HG03378 (cell line): ENCODE results near the gene CHCT1.
"Not testable (repeated sequence)": the region's sequence is repeated elsewhere in the genome, so short reads cannot be mapped to it uniquely, and the experiment has no call there.

Experiments used
- ATAC-seq: cut with Tn5 transposase; IDR thresholded peaks from one replicate; pipeline ENCODE4 v1.9.1; 2021; ENCODE audit warnings: mild to moderate bottlenecking, moderate library complexity; ENCODE audit not compliant: unreplicated experiment

CHCT1 gene

GRCh38 chr17:60422162-60422665, at the start of gene CHCT1:
Gene CHCT1 (plus strand): TSS chr17:60422489. CDS start chr17:60422593, 104 bp downstream.
- ATAC-seq = no peak

GRCh38 chr17:60372790-60373483, 49.4 kb upstream of the CHCT1 start:
- no peak for ATAC-seq

- ATAC-seq = not testable (repeated sequence)
These were observed 44.1 kb upstream of the CHCT1 start for GRCh38 chr17:60378187-60378586.

GRCh38 chr17:60379461-60379860, 42.8 kb upstream of the CHCT1 start:
- ATAC-seq = not testable (repeated sequence)

GRCh38 chr17:60381958-60382357, 40.3 kb upstream of the CHCT1 start:
- no peak for ATAC-seq

- ATAC-seq = no peak
These were observed 38.9 kb upstream of the CHCT1 start for GRCh38 chr17:60383379-60383778.

- ATAC-seq = not testable (repeated sequence)
These were observed 37.4 kb upstream of the CHCT1 start for GRCh38 chr17:60384921-60385320.

- no peak for ATAC-seq
These were observed 35.9 kb upstream of the CHCT1 start for GRCh38 chr17:60386147-60387058.

GRCh38 chr17:60387666-60388065, 34.6 kb upstream of the CHCT1 start:
- no peak for ATAC-seq

- no peak for ATAC-seq
These were observed 33.5 kb upstream of the CHCT1 start for GRCh38 chr17:60388742-60389141.

GRCh38 chr17:60390186-60390585, 32.1 kb upstream of the CHCT1 start:
- no peak for ATAC-seq

- no peak for ATAC-seq
These were observed 31.3 kb upstream of the CHCT1 start for GRCh38 chr17:60390925-60391470.

GRCh38 chr17:60391471-60392041, 30.7 kb upstream of the CHCT1 start:
- no peak for ATAC-seq

- peak; percentile 71 for ATAC-seq
These were observed 30.0 kb upstream of the CHCT1 start, which contains the start of gene USP32 for GRCh38 chr17:60392042-60392844. Gene USP32 (minus strand): TSS chr17:60392133. CDS start chr17:60391939, 194 bp downstream.

- ATAC-seq = no peak
These were observed 29.2 kb upstream of the CHCT1 start for GRCh38 chr17:60392845-60393702.

GRCh38 chr17:60393840-60394723, 28.2 kb upstream of the CHCT1 start:
- no peak for ATAC-seq

- ATAC-seq = no peak
These were observed 26.7 kb upstream of the CHCT1 start for GRCh38 chr17:60395508-60396065.

- no peak for ATAC-seq
These were observed 25.9 kb upstream of the CHCT1 start for GRCh38 chr17:60396412-60396811.
